PC-3 (cell line): ENCODE results near the gene P2RY8. TPM values are rescaled to one million over a fixed set of nuclear protein-coding genes. Genes with fewer than 3 reads are reported as not detected.

Source experiments
- ATAC-seq: fragments of 200-7000 bp; cut with Tn5 transposase; 2 replicates; pipeline ENCODE4 v1.9.1; 2020; ENCODE audit warnings: mild to moderate bottlenecking, moderate library complexity
- BruUV-seq: library from RNA; stranded (reverse); fragments of 400-500 nt; replicated peaks from 2 replicates; lab custom pipeline; 2021; lab: Mats Ljungman, UMichigan
- CTCF ChIA-PET: fragments of 300-600 bp; sonication (Branson Sonifier 250); formaldehyde crosslinking; loops from one replicate; lab custom pipeline; 2022; ENCODE audit warnings: antibody characterized with exemption; lab: Charles Lee
- POLR2A ChIA-PET: fragments of 300-600 bp; sonication (Branson Sonifier 250); formaldehyde crosslinking; loops from one replicate; lab custom pipeline; 2022; ENCODE audit warnings: antibody characterized with exemption; ENCODE audit not compliant: unreplicated experiment; lab: Charles Lee
- DNase-seq: peaks from one replicate; pipeline ENCODE4 v3.0.0-alpha.2; 2015
- H2AFZ ChIP-seq: fragments of 300-600 bp; sonication (generic); 2 replicates; pipeline ENCODE4 v1.6.0; 2016; ENCODE audit warnings: antibody characterized with exemption, low read length
- H3F3A ChIP-seq: fragments of 300-600 bp; sonication (generic); one replicate; pipeline ENCODE4 v1.6.0; 2017; ENCODE audit warnings: antibody characterized with exemption, low read length, control low read depth, mild to moderate bottlenecking; ENCODE audit not compliant: unreplicated experiment
- H3K27ac ChIP-seq: fragments of 300-600 bp; sonication (generic); 2 replicates; pipeline ENCODE4 v1.5.1; 2016; ENCODE audit warnings: mild to moderate bottlenecking, low read length
- H3K27me3 ChIP-seq: fragments of 300-600 bp; sonication (generic); 2 replicates; pipeline ENCODE4 v1.6.1; 2016; ENCODE audit warnings: low read length, mixed read lengths
- H3K36me3 ChIP-seq: fragments of 300-600 bp; sonication (generic); 2 replicates; pipeline ENCODE4 v1.6.1; 2016; ENCODE audit warnings: low read depth, mixed run types, low read length, mixed read lengths
- H3K4me1 ChIP-seq: fragments of 300-600 bp; sonication (generic); 2 replicates; pipeline ENCODE4 v1.5.1; 2016; ENCODE audit warnings: low read length; ENCODE audit not compliant: insufficient read depth
- H3K4me2 ChIP-seq: fragments of 300-600 bp; sonication (generic); 2 replicates; pipeline ENCODE4 v1.6.0; 2016; ENCODE audit warnings: low read length
- H3K4me3 ChIP-seq: fragments of 300-600 bp; sonication (generic); 2 replicates; pipeline ENCODE4 v1.5.1; 2016; ENCODE audit warnings: mild to moderate bottlenecking, low read length, mixed read lengths
- H3K79me2 ChIP-seq: fragments of 300-600 bp; sonication (generic); 2 replicates; pipeline ENCODE4 v1.6.1; 2017; ENCODE audit warnings: low read length, mixed read lengths
- H3K9ac ChIP-seq: fragments of 300-600 bp; sonication (generic); 2 replicates; pipeline ENCODE4 v1.6.0; 2016; ENCODE audit warnings: mild to moderate bottlenecking, low read length
- H3K9me2 ChIP-seq: fragments of 300-600 bp; sonication (generic); replicated peaks from 2 replicates; pipeline ENCODE4 v1.6.1; 2016; ENCODE audit warnings: mixed run types, low read length, mixed read lengths
- H3K9me3 ChIP-seq: fragments of 300-600 bp; sonication (generic); 2 replicates; pipeline ENCODE4 v1.6.1; 2016; ENCODE audit warnings: low read length, mixed read lengths
- H4K20me1 ChIP-seq: fragments of 300-600 bp; sonication (generic); 2 replicates; pipeline ENCODE4 v1.6.1; 2016; ENCODE audit warnings: low read length, mixed read lengths
- CTCF ChIP-seq: fragments of 300-600 bp; sonication (generic); conservative IDR thresholded peaks from 2 replicates; pipeline ENCODE4 v1.5.1; 2017; ENCODE audit warnings: antibody characterized with exemption, low read depth, mild to moderate bottlenecking, low read length
- EZH2 ChIP-seq: fragments of 300-600 bp; sonication (generic); IDR thresholded peaks from one replicate; pipeline ENCODE4 v1.6.1; 2017; ENCODE audit warnings: antibody characterized with exemption, mild to moderate bottlenecking, low read length; ENCODE audit not compliant: unreplicated experiment
- EZH2phosphoT487 ChIP-seq: fragments of 300-600 bp; sonication (generic); IDR thresholded peaks from 2 replicates; pipeline ENCODE4 v1.6.1; 2018; ENCODE audit warnings: mild to moderate bottlenecking, antibody characterized with exemption, low read length, borderline replicate concordance
- intact Hi-C: fragments of 100-400 bp; cut with micrococcal nuclease; formaldehyde crosslinking; loops from 2 replicates; pipeline ENCODE4 v1.9.0; 2023
- total RNA-seq: library from RNA; depleted of rRNA; stranded (reverse); fragments of >200 nt; gene quantifications from 2 replicates; pipeline ENCODE4 v1.2.3, GENCODE V29; 2014

P2RY8 gene
- total RNA-seq, 1 experiment from 2014 or later, result not detected

GRCh38 chrX:1528186-1528883, 8.7 kb downstream of the P2RY8 start:
- Histone ChIP-seq H3K4me1 (no peaks in the 10 kb centered on the region), H3K27me3 (no peaks in the 10 kb centered on the region), H2AFZ (no peak overlapping the region), H3K9me2 (no peaks in the 10 kb centered on the region), H3K79me2 (no peaks in the 10 kb centered on the region), H4K20me1 (no peaks in the 10 kb centered on the region), H3K36me3 (no peaks in the 10 kb centered on the region), H3K4me2 (no peak overlapping the region), H3K9me3 (no peaks in the 10 kb centered on the region), H3K9ac (no peak overlapping the region), H3F3A (no peaks in the 10 kb centered on the region), H3K27ac (no peak overlapping the region), H3K4me3 (no peak overlapping the region)
- ChIA-PET POLR2A (no interaction called here), CTCF (no interaction called here)
- TF ChIP-seq EZH2 (no peak), EZH2phosphoT487 (no peak), CTCF (no peak)
- intact Hi-C loops, result no loop called here
- ATAC-seq (no peak), DNase-seq (no peak)
- BruUV-seq, result no TSS peak

GRCh38 chrX:1527457-1527856, 9.5 kb downstream of the P2RY8 start:
- Histone ChIP-seq H3F3A (no peaks in the 10 kb centered on the region), H3K4me3 (no peak overlapping the region), H3K9me2 (no peaks in the 10 kb centered on the region), H3K4me1 (no peaks in the 10 kb centered on the region), H3K4me2 (no peak overlapping the region), H3K9ac (no peak overlapping the region), H3K79me2 (no peaks in the 10 kb centered on the region), H3K36me3 (no peaks in the 10 kb centered on the region), H3K9me3 (no peaks in the 10 kb centered on the region), H3K27me3 (no peaks in the 10 kb centered on the region), H4K20me1 (no peaks in the 10 kb centered on the region), H2AFZ (no peak overlapping the region), H3K27ac (no peak overlapping the region)
- ChIA-PET CTCF (no interaction called here), POLR2A (no interaction called here)
- no TSS peak for BruUV-seq
- no peak for DNase-seq
- TF ChIP-seq CTCF (no peak), EZH2 (no peak), EZH2phosphoT487 (no peak)
- intact Hi-C loops, result no loop called here
- no peak for ATAC-seq

- no peaks in the 10 kb centered on the region for H3K9me2 ChIP-seq
- POLR2A ChIA-PET, result no interaction called here
- DNase-seq (no peak), ATAC-seq (no peak)
- H3K79me2 ChIP-seq, result no peaks in the 10 kb centered on the region
- H3K4me3 ChIP-seq, result no peak overlapping the region
- intact Hi-C loops, result no loop called here
- no peaks in the 10 kb centered on the region for H3K27me3 ChIP-seq
- CTCF ChIA-PET, result no interaction called here
- TF ChIP-seq CTCF (no peak), EZH2phosphoT487 (no peak), EZH2 (no peak)
- H3K4me2 ChIP-seq, result no peak overlapping the region
- no peaks in the 10 kb centered on the region for H3F3A ChIP-seq
- H3K36me3 ChIP-seq, result no peaks in the 10 kb centered on the region
- no peaks in the 10 kb centered on the region for H3K9me3 ChIP-seq
- H3K27ac ChIP-seq, result no peak overlapping the region
- H4K20me1 ChIP-seq, result no peaks in the 10 kb centered on the region
- H3K9ac ChIP-seq, result no peak overlapping the region
- BruUV-seq, result no TSS peak
- H3K4me1 ChIP-seq, result no peaks in the 10 kb centered on the region
- no peak overlapping the region for H2AFZ ChIP-seq
Measured at GRCh38 chrX:1526565-1526964, 10.4 kb downstream of the P2RY8 start.
